Endothelial cell of umbilical vein (primary cell): Measurements from ENCODE around the gene GOLGA8B. TPM values are rescaled to one million over a fixed set of nuclear protein-coding genes. Genes with fewer than 3 reads are reported as not detected.
"Not testable (repeated sequence)": the region's sequence is repeated elsewhere in the genome, so short reads cannot be mapped to it uniquely, and the experiment has no call there.

Experiments
- BruUV-seq: library from RNA; stranded (reverse); fragments of 400-500 nt; replicated peaks from 2 replicates; lab custom pipeline; 2021; lab: Mats Ljungman, UMichigan
- CTCF ChIA-PET: fragments of 300-600, 350-600 bp; sonication (Branson Sonifier 250); formaldehyde crosslinking; loops from one replicate; lab custom pipeline; 2021; ENCODE audit warnings: antibody characterized with exemption, inconsistent platforms; lab: Charles Lee
- POLR2A ChIA-PET: fragments of 300-600, 350-600 bp; sonication (Branson Sonifier 250); formaldehyde crosslinking; loops from one replicate; lab custom pipeline; 2021; ENCODE audit warnings: antibody characterized with exemption, inconsistent platforms; lab: Charles Lee
- DNase-seq: peaks from one replicate; pipeline ENCODE4 v3.0.0-alpha.2; 2011; ENCODE audit warnings: low read depth, low spot score
- FAIRE-seq: peaks from 2 replicates; lab custom pipeline; 2011; peaks lifted over from hg19 to GRCh38; lab: Jason Lieb, UNC
- H2AFZ ChIP-seq: 2 replicates; pipeline ENCODE4 v1.6.0; 2012; ENCODE audit warnings: low read depth, low read length, control low read depth, inconsistent platforms
- H3K27ac ChIP-seq: 2 replicates; pipeline ENCODE4 v1.5.1; 2011; ENCODE audit warnings: low read depth, mild to moderate bottlenecking, control low read depth, low read length, moderate library complexity; ENCODE audit not compliant: insufficient read depth
- H3K27me3 ChIP-seq, 2 experiments: 2 replicates each; pipeline versions ENCODE4 v1.6.0 to v1.6.1; 2011; ENCODE audit warnings: low read length in 2 of 2, mixed read lengths in 1 of 2; ENCODE audit not compliant: control insufficient read depth in 2 of 2, insufficient read depth in 2 of 2
- H3K36me3 ChIP-seq, 2 experiments: 2 replicates in 1 of 2; 3 replicates in 1 of 2; pipeline ENCODE4 v1.5.1; 2011; ENCODE audit warnings: low read length in 2 of 2, mild to moderate bottlenecking in 1 of 2, moderate library complexity in 1 of 2; ENCODE audit not compliant: control insufficient read depth in 2 of 2, insufficient read depth in 2 of 2; ENCODE audit errors: extremely low read depth in 1 of 2
- H3K4me1 ChIP-seq: 3 replicates; pipeline ENCODE4 v1.5.1; 2011; ENCODE audit warnings: mild to moderate bottlenecking, low read length; ENCODE audit not compliant: control insufficient read depth, insufficient read depth; ENCODE audit errors: extremely low read depth
- H3K4me2 ChIP-seq: 2 replicates; pipeline ENCODE4 v1.6.1; 2011; ENCODE audit warnings: low read length, control low read depth, mixed read lengths; ENCODE audit not compliant: insufficient read depth
- H3K4me3 ChIP-seq, 3 experiments: fragments of 200-600 bp in 1 of 3; sonication (generic), shearing (Covaris generic) in 1 of 3; replicated peaks in 1 of 3; 2 replicates each; pipeline ENCODE4 v1.5.1; 2011 to 2016; ENCODE audit warnings: control low read depth in 3 of 3, low read length in 3 of 3, mild to moderate bottlenecking in 2 of 3, inconsistent platforms in 1 of 3, low read depth in 1 of 3, moderate library complexity in 1 of 3; ENCODE audit not compliant: insufficient read depth in 1 of 3
- H3K79me2 ChIP-seq: 2 replicates; pipeline ENCODE4 v1.6.0; 2012; ENCODE audit warnings: low read length, inconsistent platforms; ENCODE audit not compliant: control insufficient read depth, insufficient read depth
- H3K9ac ChIP-seq: replicated peaks from 2 replicates; pipeline ENCODE3; 2011; ENCODE audit warnings: low read length, control low read depth; ENCODE audit not compliant: insufficient read depth; ENCODE audit errors: extremely low read depth
- H3K9me1 ChIP-seq: replicated peaks from 3 replicates; pipeline ENCODE4 v1.6.0; 2011; ENCODE audit warnings: mild to moderate bottlenecking, low read length; ENCODE audit not compliant: control insufficient read depth, insufficient read depth; ENCODE audit errors: extremely low read depth
- H3K9me3 ChIP-seq: replicated peaks from 2 replicates; pipeline ENCODE4 v1.5.1; 2012; ENCODE audit warnings: low read length, inconsistent platforms; ENCODE audit not compliant: control insufficient read depth, insufficient read depth
- H4K20me1 ChIP-seq: replicated peaks from 2 replicates; pipeline ENCODE3; 2011; ENCODE audit warnings: mild to moderate bottlenecking, low read length; ENCODE audit not compliant: control insufficient read depth, insufficient read depth; ENCODE audit errors: extremely low read depth
- dilution Hi-C: fragments of 300-500 bp; cut with MboI; formaldehyde crosslinking; loops from one replicate; pipeline ENCODE4 v1.15.0; 2019; ENCODE audit warnings: low sequenced_read_pairs; ENCODE audit not compliant: extremely low pct_ligation_motif_present
- intact Hi-C: fragments of 100-400 bp; cut with micrococcal nuclease; formaldehyde crosslinking; loops from one replicate; pipeline ENCODE4 v1.10.0; 2022
- polyA plus RNA-seq, 4 experiments: library from polyadenylated mRNA; depleted of rRNA in 3 of 4; stranded (reverse) in 3 of 4; unstranded in 1 of 4; fragments of >200 nt; gene quantifications; 2 replicates each; pipeline versions ENCODE4 v1.2.1 to v1.2.3, GENCODE V29; 2011 to 2012; ENCODE audit warnings: missing spikeins in 1 of 4
- small RNA-seq: library from RNA; depleted of rRNA; stranded (forward); fragments of <200 nt; gene quantifications from one replicate; pipeline ENCODE3, GENCODE V24; 2012; ENCODE audit warnings: low replicate concordance, low read depth; ENCODE audit not compliant: insufficient read depth, insufficient read length
- total RNA-seq: library from RNA; stranded (reverse); gene quantifications from 2 replicates; pipeline ENCODE4 v1.2.3, GENCODE V29; 2021

GOLGA8B gene
- total and polyA plus RNA-seq, 2 donors (not counting 3 experiments of a cell fraction or from before 2014, with no cell fraction given): 30.9 to 36.0 TPM

DNA sequence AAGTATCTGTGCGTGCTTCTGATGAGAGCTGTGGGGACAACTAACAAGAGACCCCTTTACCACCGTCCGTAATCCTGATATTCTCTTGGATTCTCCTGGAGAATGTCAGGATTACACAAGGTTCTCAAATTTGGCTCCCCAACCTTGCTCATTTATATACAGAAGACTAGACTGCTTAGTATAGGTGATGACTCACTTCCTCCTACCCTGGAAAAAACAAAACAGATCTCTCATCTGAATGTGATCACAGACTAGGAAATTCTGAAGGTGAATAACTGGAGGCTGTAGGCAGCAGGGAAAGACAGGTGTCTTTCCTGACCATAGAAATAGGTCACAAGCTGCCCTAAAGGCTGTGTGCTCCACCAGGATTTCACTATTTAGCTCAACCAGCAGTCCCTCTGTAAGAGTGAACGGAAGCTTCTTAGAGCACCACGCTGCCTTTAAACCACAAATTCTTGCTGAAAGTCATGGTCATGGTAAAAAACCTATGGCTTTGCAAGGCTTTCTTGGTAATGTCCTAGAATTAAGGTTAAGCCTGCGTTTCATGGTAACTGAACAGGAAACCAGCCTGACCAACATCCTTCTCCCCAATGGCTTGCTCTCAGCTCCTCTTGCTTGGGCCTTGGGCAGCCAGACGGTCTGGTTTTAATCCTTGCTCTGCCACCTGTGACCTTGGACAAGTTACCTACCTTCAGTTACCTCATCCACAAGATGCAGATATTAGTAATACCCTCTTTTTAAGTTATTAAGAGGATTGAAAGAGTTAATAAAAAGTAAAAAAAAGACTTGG is 39.4 kb downstream of the GOLGA8B start:
- peak; percentile 74 for FAIRE-seq
- H3K9me3 ChIP-seq, DNase-seq, CTCF ChIA-PET, H3K4me2 ChIP-seq, BruUV-seq, H3K4me1 ChIP-seq, H4K20me1 ChIP-seq, H3K36me3 ChIP-seq, H3K79me2 ChIP-seq, H3K27ac ChIP-seq, POLR2A ChIA-PET, H3K4me3 ChIP-seq, dilution Hi-C loops, intact Hi-C loops, H3K9me1 ChIP-seq, H2AFZ ChIP-seq, H3K27me3 ChIP-seq, H3K9ac ChIP-seq: not testable (repeated sequence)

DNA sequence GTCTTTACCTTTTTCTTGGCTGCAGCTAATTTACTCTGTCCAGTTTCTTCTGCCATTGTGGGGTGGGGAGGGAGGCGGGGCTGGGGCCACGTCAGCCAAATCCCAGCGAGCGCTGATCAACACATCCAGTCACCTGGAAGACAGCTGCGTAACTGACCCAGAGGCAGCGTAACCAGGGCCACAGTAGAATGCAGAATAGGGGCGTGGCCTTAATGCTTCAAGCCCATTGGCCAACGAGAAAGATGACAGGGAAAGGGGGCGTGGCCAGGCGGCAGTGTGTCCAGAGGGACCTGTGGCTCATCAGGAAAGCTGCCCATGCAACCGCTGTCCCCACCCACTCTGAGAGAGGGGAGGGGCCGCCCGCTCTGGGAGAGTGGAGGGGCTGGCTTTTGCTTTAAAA is 47.6 kb downstream of the GOLGA8B start:
- H3K9me3 ChIP-seq, BruUV-seq, H3K9me1 ChIP-seq, H3K4me1 ChIP-seq, H3K79me2 ChIP-seq, intact Hi-C loops, H3K36me3 ChIP-seq, H3K27me3 ChIP-seq, FAIRE-seq, H4K20me1 ChIP-seq, dilution Hi-C loops, H3K27ac ChIP-seq, H3K9ac ChIP-seq, H3K4me3 ChIP-seq, DNase-seq, POLR2A ChIA-PET, CTCF ChIA-PET, H2AFZ ChIP-seq, H3K4me2 ChIP-seq: not testable (repeated sequence)

Small RNA genes lying within 50 kb of the gene (small RNA-seq; reads per million reads assigned to genes)
- not detected for gene RF00425

Other genes starting within 250 kb of the GOLGA8B start
- 27.1 and 29.4 TPM in 2 replicates for gene SLC12A6, start 245.9 kb downstream of the GOLGA8B start, total RNA-seq
- gene SLC12A6, start 245.9 kb downstream of the GOLGA8B start, polyA plus RNA-seq: 17.6 and 21.4 TPM in 2 replicates
- 215 and 225 TPM in 2 replicates for gene NOP10, start 240.5 kb downstream of the GOLGA8B start, total RNA-seq
- gene NOP10, start 240.5 kb downstream of the GOLGA8B start, polyA plus RNA-seq: 708 and 710 TPM in 2 replicates
- not detected in 2 replicates for gene NUTM1, start 240.3 kb downstream of the GOLGA8B start, total RNA-seq
- gene NUTM1, start 240.3 kb downstream of the GOLGA8B start, polyA plus RNA-seq: not detected in 2 replicates
- 44.0 and 49.3 TPM in 2 replicates for gene LPCAT4, start 216.5 kb downstream of the GOLGA8B start, total RNA-seq
- 51.3 and 69.2 TPM in 2 replicates for gene LPCAT4, start 216.5 kb downstream of the GOLGA8B start, polyA plus RNA-seq
- 53.5 and 61.1 TPM in 2 replicates for gene GOLGA8A, start 145.8 kb downstream of the GOLGA8B start, total RNA-seq
- 12.3 and 17.8 TPM in 2 replicates for gene GOLGA8A, start 145.8 kb downstream of the GOLGA8B start, polyA plus RNA-seq
- not detected in 2 replicates for gene GJD2, start 171.3 kb upstream of the GOLGA8B start, total RNA-seq
- not detected in 2 replicates for gene GJD2, start 171.3 kb upstream of the GOLGA8B start, polyA plus RNA-seq
- gene ACTC1, start 211.9 kb upstream of the GOLGA8B start, total RNA-seq: not detected in 2 replicates
- 0.64 and 1.0 TPM in 2 replicates for gene ACTC1, start 211.9 kb upstream of the GOLGA8B start, polyA plus RNA-seq